HCT116 (cell line): Measurements from ENCODE around the gene KCTD14. TPM values are rescaled to one million over a fixed set of nuclear protein-coding genes. Genes with fewer than 3 reads are reported as not detected.

ENCODE experiments used
- ATAC-seq: fragments of 200-7000 bp; cut with Tn5 transposase; 2 replicates; pipeline ENCODE4 v1.9.1; 2020; ENCODE audit warnings: mild to moderate bottlenecking, moderate library complexity
- Bru-seq: library from RNA; stranded (reverse); fragments of 400-500 nt; gene quantifications from one replicate; lab custom pipeline; 2021; lab: Mats Ljungman, UMichigan
- BruChase-seq, 2 experiments: library from RNA; stranded (reverse); fragments of 400-500 nt; gene quantifications; one replicate each; lab custom pipeline; 2021; lab: Mats Ljungman, UMichigan
- BruUV-seq: library from RNA; stranded (reverse); fragments of 400-500 nt; replicated peaks from 2 replicates; lab custom pipeline; 2021; lab: Mats Ljungman, UMichigan
- CTCF ChIA-PET: fragments of 300-600 bp; sonication (Branson Sonifier 250); formaldehyde crosslinking; loops from one replicate; lab custom pipeline; 2021; ENCODE audit warnings: antibody characterized with exemption; lab: Charles Lee
- POLR2A ChIA-PET: fragments of 300-600, 350-600 bp; sonication (Branson Sonifier 250); formaldehyde crosslinking; loops from one replicate; lab custom pipeline; 2021; ENCODE audit warnings: antibody characterized with exemption; lab: Charles Lee
- RAD21 ChIA-PET, 2 experiments: fragments of 300-600 bp; sonication (Branson Sonifier 250); formaldehyde crosslinking; loops; one replicate each; lab custom pipeline; 2023; ENCODE audit warnings: low total read pairs in 2 of 2; ENCODE audit not compliant: uncharacterized antibody in 2 of 2, unreplicated experiment in 2 of 2, low non-redundant PET in 1 of 2; lab: Charles Lee
- DNase-seq: peaks from one replicate; pipeline ENCODE4 v3.0.0-alpha.2; 2010; ENCODE audit warnings: low read depth, low spot score
- H2AFZ ChIP-seq: fragments of 200-600 bp; shearing (Covaris generic), sonication (generic); 2 replicates; pipeline ENCODE4 v1.6.1; 2017; ENCODE audit warnings: low read depth, mixed run types, mixed read lengths, antibody characterized with exemption, low read length; ENCODE audit not compliant: poor library complexity, severe bottlenecking
- H3K27ac ChIP-seq: 2 replicates; pipeline ENCODE4 v1.5.1; 2012; ENCODE audit warnings: low read depth, low read length
- H3K27me3 ChIP-seq: fragments of 200-600 bp; sonication (generic); 2 replicates; pipeline ENCODE4 v1.6.1; 2016; ENCODE audit warnings: mixed run types, low read length, mixed read lengths; ENCODE audit not compliant: insufficient read depth
- H3K36me3 ChIP-seq, 2 experiments: fragments of 200-500 bp in 1 of 2; fragments of 200-600 bp in 1 of 2; sonication (Bioruptor generic) in 1 of 2; sonication (generic) in 1 of 2; 2 replicates each; pipeline versions ENCODE4 v1.5.1 to v1.6.1; 2014 to 2016; ENCODE audit warnings: low read length in 2 of 2, inconsistent platforms in 1 of 2, mixed read lengths in 1 of 2, mixed run types in 1 of 2; ENCODE audit not compliant: insufficient read depth in 2 of 2, control insufficient read depth in 1 of 2
- H3K4me1 ChIP-seq, 2 experiments: fragments of 200-600 bp in 1 of 2; sonication (generic) in 1 of 2; 2 replicates each; pipeline versions ENCODE4 v1.5.1 to v1.6.1; 2012 to 2017; ENCODE audit warnings: low read length in 2 of 2, inconsistent platforms in 1 of 2, mild to moderate bottlenecking in 1 of 2, mixed read lengths in 1 of 2, mixed run types in 1 of 2, moderate library complexity in 1 of 2; ENCODE audit not compliant: insufficient read depth in 2 of 2, control insufficient read depth in 1 of 2
- H3K4me2 ChIP-seq: fragments of 200-600 bp; sonication (generic); 2 replicates; pipeline ENCODE4 v1.6.1; 2017; ENCODE audit warnings: mixed run types, low read length, mixed read lengths
- H3K4me3 ChIP-seq, 2 experiments: fragments of 200-600 bp in 1 of 2; sonication (generic) in 1 of 2; replicated peaks in 1 of 2; 2 replicates each; pipeline ENCODE4 v1.5.1; 2011 to 2016; ENCODE audit warnings: low read length in 2 of 2, control low read depth in 1 of 2, low read depth in 1 of 2, mild to moderate bottlenecking in 1 of 2, mixed read lengths in 1 of 2, mixed run types in 1 of 2
- H3K79me2 ChIP-seq: fragments of 200-600 bp; sonication (generic); 2 replicates; pipeline ENCODE4 v1.6.1; 2017; ENCODE audit warnings: mild to moderate bottlenecking, mixed run types, low read length, moderate library complexity, mixed read lengths; ENCODE audit not compliant: insufficient read depth
- H3K9ac ChIP-seq: fragments of 200-600 bp; sonication (generic); 2 replicates; pipeline ENCODE4 v1.6.1; 2016; ENCODE audit warnings: low read length, mixed read lengths
- H3K9me2 ChIP-seq: fragments of 200-600 bp; sonication (generic), shearing (Covaris generic); 2 replicates; pipeline ENCODE4 v1.6.1; 2017; ENCODE audit warnings: mixed run types, mild to moderate bottlenecking, moderate library complexity; ENCODE audit not compliant: insufficient read depth
- H3K9me3 ChIP-seq, 2 experiments: fragments of 200-500 bp in 1 of 2; fragments of 200-600 bp in 1 of 2; sonication (Bioruptor generic) in 1 of 2; sonication (generic) in 1 of 2; 2 replicates each; pipeline ENCODE4 v1.6.1; 2014 to 2017; ENCODE audit warnings: low read length in 2 of 2, mixed read lengths in 2 of 2, inconsistent platforms in 1 of 2, low read depth in 1 of 2, mild to moderate bottlenecking in 1 of 2, mixed run types in 1 of 2, moderate library complexity in 1 of 2; ENCODE audit not compliant: control insufficient read depth in 1 of 2, insufficient read depth in 1 of 2
- H4K20me1 ChIP-seq: fragments of 200-600 bp; sonication (generic), shearing (Covaris generic); 2 replicates; pipeline ENCODE4 v1.6.1; 2017; ENCODE audit warnings: mixed run types, mild to moderate bottlenecking, moderate library complexity; ENCODE audit not compliant: insufficient read depth
- CBX3 ChIP-seq: IDR thresholded peaks from 2 replicates; pipeline ENCODE4 v1.6.1; 2012; ENCODE audit warnings: low read depth
- JUND ChIP-seq: IDR thresholded peaks from 2 replicates; pipeline ENCODE4 v1.6.1; 2012
- POLR2A ChIP-seq: IDR thresholded peaks from 2 replicates; pipeline ENCODE4 v1.7.0; 2011; ENCODE audit warnings: borderline replicate concordance; ENCODE audit not compliant: insufficient read depth, insufficient read length; ENCODE audit errors: extremely low read depth
- POLR2AphosphoS5 ChIP-seq: IDR thresholded peaks from 2 replicates; pipeline ENCODE4 v1.6.1; 2011; ENCODE audit warnings: mild to moderate bottlenecking, low read depth, low read length, moderate library complexity
- RAD21 ChIP-seq: IDR thresholded peaks from 2 replicates; pipeline ENCODE4 v1.6.1; 2012; ENCODE audit warnings: low read depth, mild to moderate bottlenecking
- ZFX ChIP-seq: fragments of 450-650 bp; IDR thresholded peaks from 2 replicates; pipeline ENCODE4 v1.6.1; 2017
- intact Hi-C: fragments of 100-400 bp; cut with micrococcal nuclease; formaldehyde crosslinking; loops from 2 replicates; pipeline ENCODE4 v1.10.0; 2022
- long read RNA-seq: library from polyadenylated mRNA; unstranded; transcript quantifications from one replicate; pipeline ENCODE4 v2.0.0, GENCODE V29; 2021; ENCODE audit not compliant: unreplicated experiment
- polyA plus RNA-seq: library from polyadenylated mRNA; unstranded; fragments of >200 nt; gene quantifications from 2 replicates; pipeline ENCODE4 v1.2.1, GENCODE V29; 2012; ENCODE audit warnings: missing spikeins
- total RNA-seq: library from RNA; stranded (reverse); gene quantifications from one replicate; pipeline ENCODE4 v1.2.1, GENCODE V29; 2021; ENCODE audit not compliant: unreplicated experiment
- TF ChIP-seq, protein P1 (sequence below): IDR thresholded peaks from 2 replicates; pipeline ENCODE4 v1.6.1; 2012

Gene KCTD14, protein sequence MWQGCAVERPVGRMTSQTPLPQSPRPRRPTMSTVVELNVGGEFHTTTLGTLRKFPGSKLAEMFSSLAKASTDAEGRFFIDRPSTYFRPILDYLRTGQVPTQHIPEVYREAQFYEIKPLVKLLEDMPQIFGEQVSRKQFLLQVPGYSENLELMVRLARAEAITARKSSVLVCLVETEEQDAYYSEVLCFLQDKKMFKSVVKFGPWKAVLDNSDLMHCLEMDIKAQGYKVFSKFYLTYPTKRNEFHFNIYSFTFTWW
- total RNA-seq (15.2 TPM), Bru-seq, nascent RNA (percentile 64 among the genes with signal in this experiment), BruChase-seq, experiment 1, labeled RNA remaining after a 6-hour chase (percentile 56 among the genes with signal in this experiment), BruChase-seq, experiment 2, labeled RNA remaining after a 2-hour chase (percentile 87 among the genes with signal in this experiment)
- 10.5 and 14.4 TPM in 2 replicates for polyA plus RNA-seq
- long read RNA-seq, transcript KCTD14-201 (2 exons, 1,691 nt) = major isoform, 20 of 20 reads
- long read RNA-seq, partial matches to known transcripts = 0 of 20 reads
- long read RNA-seq, other reads (novel, unspliced or antisense) = 0 of 20 reads

DNA sequence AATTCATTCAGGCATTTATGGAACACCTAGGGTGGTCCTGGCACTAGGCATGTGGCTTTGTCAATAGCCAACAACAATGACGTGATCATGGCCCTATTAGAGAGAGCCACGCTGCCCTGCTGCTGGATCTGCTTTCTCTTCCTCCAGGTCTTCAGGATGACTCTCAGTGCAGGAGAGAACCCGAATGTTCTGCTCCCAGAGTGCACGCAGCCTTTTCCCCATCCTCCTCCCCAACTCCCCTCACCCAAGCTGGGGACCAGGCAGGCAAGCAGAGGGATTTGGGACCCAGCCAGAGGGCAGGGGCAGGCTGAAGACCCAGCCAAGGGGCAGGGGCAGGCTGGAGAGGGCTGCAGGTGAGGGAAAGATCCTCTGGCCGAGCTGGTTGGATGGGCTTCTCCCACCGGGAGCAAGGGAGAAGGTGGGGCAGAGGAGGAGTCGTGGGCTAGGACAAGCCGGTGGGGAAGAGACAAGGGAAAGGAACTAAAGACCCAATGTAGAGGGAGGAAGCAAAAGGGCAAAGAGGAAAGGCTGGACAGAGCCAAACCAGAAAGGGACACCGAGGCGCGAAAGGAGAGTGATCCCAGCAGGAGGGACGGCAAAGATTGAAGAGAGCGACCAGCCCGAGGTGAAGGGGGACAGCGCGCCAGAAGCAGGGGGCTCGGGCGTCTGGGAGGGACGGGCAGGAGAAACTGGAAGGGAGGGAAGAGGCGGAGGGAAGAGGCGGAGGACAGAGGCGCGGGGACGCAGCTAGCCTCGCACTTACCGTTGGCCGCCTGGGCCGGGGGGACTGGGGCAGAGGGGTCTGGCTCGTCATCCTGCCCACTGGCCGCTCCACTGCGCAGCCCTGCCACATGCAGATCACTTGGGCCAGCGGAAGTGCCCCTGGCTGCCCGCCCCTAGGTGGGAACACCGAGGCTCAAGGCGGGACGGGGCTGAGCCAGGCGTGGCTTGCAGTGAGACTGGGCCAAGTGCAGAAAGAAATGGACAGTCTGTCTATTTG is at the start of gene KCTD14:
TSS of gene KCTD14 (minus strand) at position 880 of the 1,000 bp plus-strand sequence. CDS start at position 853, 27 bp downstream.
- Histone ChIP-seq H3K9me2 (no peaks in the 10 kb centered on the region), H3K27me3 (no peaks in the 10 kb centered on the region), H3K79me2 (peaks cover 18% of the 10 kb centered on the region), H3K4me3 (peak within 1 kb of the TSS; percentile 74 to 76), H3K9ac (peak within 1 kb of the TSS; percentile 78), H3K27ac (peak within 1 kb of the TSS; percentile 54), H3K4me2 (peak within 1 kb of the TSS; percentile 99), H4K20me1 (no peaks in the 10 kb centered on the region), H2AFZ (peak within 1 kb of the TSS; percentile 56), H3K4me1 (peaks cover 20 to 47% of the 10 kb centered on the region in 2 experiments), H3K36me3 (no peaks in the 10 kb centered on the region), H3K9me3 (no peaks in the 10 kb centered on the region)
- DNase-seq = no peak
- ChIA-PET POLR2A (no interaction called here), CTCF (interaction anchor here (0.6 kb wide), 1 partner anchor 10 kb away, joined by 3 read pairs; no protein-coding TSS in a partner anchor), RAD21 (no interaction called here)
- BruUV-seq = TSS peak; percentile 60
- peak; percentile 94 for ATAC-seq
- TF ChIP-seq, protein P1, sequence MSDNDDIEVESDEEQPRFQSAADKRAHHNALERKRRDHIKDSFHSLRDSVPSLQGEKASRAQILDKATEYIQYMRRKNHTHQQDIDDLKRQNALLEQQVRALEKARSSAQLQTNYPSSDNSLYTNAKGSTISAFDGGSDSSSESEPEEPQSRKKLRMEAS = peak; percentile 83
- no peak for TF ChIP-seq RAD21
- peak; percentile 81 for TF ChIP-seq POLR2A
- TF ChIP-seq POLR2AphosphoS5 = peak; percentile 92
- TF ChIP-seq ZFX = peak; percentile 43; the same call in 1 of the 2 replicates
- no peak for TF ChIP-seq JUND
- 0 out of 2 replicates have a peak, but pooled peaks have one; percentile 10 for TF ChIP-seq CBX3
- intact Hi-C loops = no loop called here
